ENCODE results near the gene ULK3.

GRCh38 chr15:74835312-74835823, 7.6 kb downstream of the ULK3 start:
- TF ChIP-seq EZH2 (IDR thresholded peaks at IDR 0.05; ENCODE audit: borderline replicate concordance, insufficient read depth, low read depth, low read length, poor library complexity, severe bottlenecking) = no peak
- TF ChIP-seq CTCF (IDR thresholded peaks at IDR 0.05) = peak; percentile 77
